ENCODE results near the gene ECM1. TPM values are rescaled to one million over a fixed set of nuclear protein-coding genes. Genes with fewer than 3 reads are reported as not detected.

Gene ECM1
- total RNA-seq, 1 experiment from 2014 or later, result 139 TPM

GRCh38 chr1:150512846-150513245, 4.9 kb downstream of the ECM1 start:
- no peak for DNase-seq (ENCODE audit: low read depth)

DNA sequence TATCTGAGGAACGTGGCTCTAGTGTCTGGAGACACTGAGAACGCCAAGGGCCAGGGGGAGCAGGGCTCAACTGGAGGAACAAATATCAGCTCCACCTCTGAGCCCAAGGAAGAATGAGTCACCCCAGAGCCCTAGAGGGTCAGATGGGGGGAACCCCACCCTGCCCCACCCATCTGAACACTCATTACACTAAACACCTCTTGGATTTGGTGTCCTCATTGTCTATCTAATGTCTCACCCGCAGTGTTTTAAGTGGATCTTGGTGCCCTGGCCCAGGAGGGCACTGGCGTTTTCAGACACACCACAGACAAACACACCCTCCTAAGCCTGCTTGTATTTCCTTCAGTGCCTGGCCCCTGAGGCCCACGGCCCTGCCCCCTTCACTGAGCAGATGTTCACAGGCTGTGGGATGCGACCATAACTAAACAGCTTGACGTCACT, 5.5 kb downstream of the ECM1 start:
- DNase-seq (ENCODE audit: low read depth), result peak; percentile 45

DNA sequence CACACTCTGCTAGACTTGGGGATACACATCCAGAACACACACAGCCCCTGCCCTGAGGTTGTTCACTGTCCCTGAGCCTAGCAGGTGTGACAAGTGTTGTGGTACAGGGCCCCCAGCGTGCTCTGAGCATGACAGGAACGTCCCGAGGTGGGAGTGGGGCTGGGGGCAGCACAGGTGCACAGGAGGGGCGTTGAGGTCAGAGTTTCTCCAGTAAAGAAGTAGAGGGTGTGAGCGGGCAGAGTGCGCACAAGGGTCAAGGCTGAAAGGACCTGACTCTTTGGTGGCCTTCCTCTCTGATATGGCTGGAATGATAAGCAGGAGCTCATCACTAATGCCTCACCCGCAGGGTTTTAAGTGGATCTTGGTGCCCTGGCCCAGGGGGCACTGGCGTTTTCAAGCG, 6.4 kb downstream of the ECM1 start:
- DNase-seq (ENCODE audit: low read depth), result no peak

- DNase-seq (ENCODE audit: low read depth), result no peak
Measured at GRCh38 chr1:150514913-150515327, 7.0 kb downstream of the ECM1 start.

DNA sequence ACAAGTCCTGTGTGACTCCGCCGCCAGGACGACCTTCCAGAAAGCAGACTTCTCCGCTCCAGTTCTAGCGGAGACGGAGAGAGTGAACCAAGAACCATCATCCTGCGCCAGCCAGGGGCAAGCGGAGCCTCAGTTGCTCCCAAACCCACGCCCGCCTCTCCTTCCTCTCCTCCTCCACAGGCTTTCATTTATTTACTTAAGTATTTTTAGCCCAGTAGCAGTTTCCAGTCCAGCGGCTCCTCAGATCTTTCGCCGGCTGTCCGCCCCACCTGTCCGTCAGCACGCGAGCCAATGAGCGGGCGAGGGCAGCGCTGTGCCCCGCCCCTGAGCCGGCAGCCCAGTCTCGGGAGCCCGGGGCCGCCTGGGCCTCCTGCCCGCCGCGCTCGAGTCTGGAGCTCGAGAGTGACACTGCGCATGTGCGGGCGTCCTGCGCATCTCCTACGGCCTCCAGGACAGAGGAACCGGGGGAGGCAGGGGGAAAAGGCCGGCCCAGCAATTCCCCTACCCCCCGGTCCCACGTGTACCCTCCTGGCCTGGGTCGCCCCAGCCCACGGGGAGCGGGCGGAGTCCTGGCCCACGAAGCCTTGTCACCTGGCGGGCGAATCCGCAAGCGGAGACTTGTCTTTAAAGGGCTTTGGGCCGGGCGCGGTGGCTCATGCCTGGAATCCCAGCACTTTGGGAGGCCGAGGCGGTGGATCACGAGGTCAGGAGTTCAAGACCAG, 7.6 kb downstream of the ECM1 start, which contains the start of gene FALEC:
TSS of gene FALEC (plus strand) at position 425 of the 722 bp plus-strand sequence.
- DNase-seq (ENCODE audit: low read depth), result peak; percentile 94

- DNase-seq (ENCODE audit: low read depth), result no peak
Measured at GRCh38 chr1:150516050-150516591, 8.2 kb downstream of the ECM1 start.

DNA sequence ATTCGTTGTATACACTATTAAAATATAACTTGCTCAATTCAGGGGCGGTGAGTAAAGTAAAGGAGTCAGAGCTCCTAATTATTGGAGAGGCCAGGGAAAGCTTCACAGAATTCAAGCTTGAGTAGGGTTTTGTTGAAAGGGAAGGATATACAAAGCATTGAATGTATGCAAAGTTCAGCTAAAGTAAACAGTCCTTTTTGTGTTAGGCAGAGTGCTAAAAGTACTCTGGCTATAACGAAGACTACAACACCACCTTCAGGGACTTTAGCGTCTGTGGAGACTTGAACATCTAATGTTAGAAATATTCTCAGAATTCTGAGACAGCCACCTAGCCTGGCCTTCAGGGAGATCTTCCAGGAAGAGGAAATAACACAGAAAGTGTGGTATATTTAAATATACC, 8.7 kb downstream of the ECM1 start:
- no peak for DNase-seq (ENCODE audit: low read depth)

- no peak for DNase-seq (ENCODE audit: low read depth)
Measured at GRCh38 chr1:150521196-150521968, 13.5 kb downstream of the ECM1 start.

DNA sequence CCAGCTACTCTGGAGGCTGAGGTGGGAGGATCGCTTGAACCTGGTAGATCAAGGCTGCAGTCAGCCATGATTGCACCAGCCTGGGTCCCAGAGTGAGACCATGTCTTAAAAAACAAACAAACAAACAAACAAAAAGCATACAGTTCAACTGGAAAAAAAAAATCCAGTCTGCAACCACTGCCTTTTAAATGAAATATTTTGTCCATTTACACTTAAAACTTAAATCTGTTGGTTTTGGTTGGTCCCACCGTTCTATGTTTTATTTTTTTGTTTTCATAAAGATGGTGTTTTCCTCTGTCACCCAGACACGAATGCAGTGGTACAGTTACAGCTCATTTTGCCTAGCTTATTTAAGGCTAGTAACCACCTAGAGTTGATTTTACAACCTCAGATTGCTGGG, 17.4 kb downstream of the ECM1 start:
- no peak for DNase-seq (ENCODE audit: low read depth)

- DNase-seq (ENCODE audit: low read depth), result no peak
Measured at GRCh38 chr1:150528196-150528595, 20.3 kb downstream of the ECM1 start.

DNA sequence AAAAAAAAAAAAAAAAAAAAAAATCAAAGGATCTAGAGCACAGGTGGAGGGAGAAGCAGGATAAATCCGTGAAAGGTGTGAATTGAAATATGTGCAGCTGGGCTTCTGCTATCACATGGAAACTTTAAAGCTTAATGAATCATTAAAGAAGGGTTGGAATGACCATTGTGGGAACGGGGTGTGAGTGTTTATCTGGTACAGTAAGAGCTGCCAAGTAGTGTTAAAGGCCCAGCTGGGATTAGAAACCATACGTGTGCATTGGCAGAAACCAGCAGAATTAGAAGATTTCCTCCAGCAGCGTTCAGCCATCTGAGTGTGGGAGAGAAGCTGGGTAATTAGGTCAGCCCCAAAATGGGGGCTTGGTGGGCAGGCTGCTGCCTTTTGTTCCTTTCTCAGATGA, 21.1 kb downstream of the ECM1 start:
- peak; percentile 31 for DNase-seq (ENCODE audit: low read depth)

- no peak for DNase-seq (ENCODE audit: low read depth)
Measured at GRCh38 chr1:150530491-150531159, 22.7 kb downstream of the ECM1 start.

- no peak for DNase-seq (ENCODE audit: low read depth)
Measured at GRCh38 chr1:150532860-150533259, 25.0 kb downstream of the ECM1 start.

DNA sequence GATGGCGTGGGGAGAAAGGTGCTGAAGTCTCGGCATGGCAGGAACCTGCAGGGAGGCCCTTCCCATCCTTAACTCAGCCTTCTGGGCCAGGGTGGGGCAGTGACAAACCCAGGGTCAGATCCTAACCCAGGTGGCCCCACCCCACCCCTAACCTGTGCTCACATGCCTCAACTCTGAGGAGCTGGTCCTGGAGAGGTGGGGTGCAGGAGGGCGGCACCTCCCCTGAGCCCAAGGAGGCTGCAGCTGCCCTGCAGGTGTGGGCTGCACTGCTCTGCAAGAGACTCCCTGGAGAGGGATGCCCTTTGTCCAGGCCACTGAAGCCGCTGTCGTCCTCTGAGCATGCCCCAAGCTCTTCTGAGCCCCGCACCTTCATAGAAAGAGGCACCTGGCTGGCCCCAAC, 26.1 kb downstream of the ECM1 start:
- DNase-seq (ENCODE audit: low read depth), result no peak

DNA sequence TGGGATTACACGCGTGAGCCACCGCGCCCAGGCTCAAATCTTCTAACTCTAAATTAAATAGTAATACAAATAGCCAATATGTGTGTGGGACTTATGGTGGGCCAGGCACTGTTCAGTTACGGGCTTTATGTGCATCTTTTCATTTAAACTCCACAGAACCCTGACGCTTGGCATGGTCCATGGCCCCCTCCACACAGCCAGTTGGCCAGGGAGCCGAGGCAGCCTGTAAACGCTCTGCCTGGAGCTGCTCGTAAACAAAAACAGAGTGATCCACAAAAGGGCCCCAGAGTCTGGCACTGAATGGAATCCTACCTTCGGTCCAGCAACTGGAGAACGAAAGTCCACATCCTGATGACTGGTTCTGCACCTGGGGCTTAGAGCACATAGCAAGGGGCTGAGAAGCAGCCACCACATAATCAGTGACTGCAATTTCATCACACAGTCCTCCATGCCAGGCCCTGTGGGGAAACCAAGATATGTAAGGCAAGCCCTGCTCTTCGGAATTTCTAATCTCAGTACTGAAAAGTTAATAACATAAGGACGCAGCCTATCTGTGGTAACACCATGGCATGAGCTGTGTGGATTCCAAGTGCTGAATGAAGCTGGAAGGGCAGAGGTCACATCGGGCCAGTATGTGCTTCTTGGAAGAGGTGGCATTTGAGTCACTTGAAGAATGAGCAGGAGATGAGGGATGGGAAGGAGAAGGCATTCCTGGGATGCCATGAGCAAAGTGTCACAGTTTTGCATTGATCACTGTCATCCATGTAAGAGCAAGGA, 27.8 kb downstream of the ECM1 start:
- DNase-seq (ENCODE audit: low read depth), result peak; percentile 42

GRCh38 chr1:150536836-150537731, 29.2 kb downstream of the ECM1 start:
- DNase-seq (ENCODE audit: low read depth), result no peak

- DNase-seq (ENCODE audit: low read depth), result peak; percentile 32
Measured at GRCh38 chr1:150537732-150538684, 30.1 kb downstream of the ECM1 start.

- DNase-seq (ENCODE audit: low read depth), result no peak
Measured at GRCh38 chr1:150543500-150544143, 35.7 kb downstream of the ECM1 start.

DNA sequence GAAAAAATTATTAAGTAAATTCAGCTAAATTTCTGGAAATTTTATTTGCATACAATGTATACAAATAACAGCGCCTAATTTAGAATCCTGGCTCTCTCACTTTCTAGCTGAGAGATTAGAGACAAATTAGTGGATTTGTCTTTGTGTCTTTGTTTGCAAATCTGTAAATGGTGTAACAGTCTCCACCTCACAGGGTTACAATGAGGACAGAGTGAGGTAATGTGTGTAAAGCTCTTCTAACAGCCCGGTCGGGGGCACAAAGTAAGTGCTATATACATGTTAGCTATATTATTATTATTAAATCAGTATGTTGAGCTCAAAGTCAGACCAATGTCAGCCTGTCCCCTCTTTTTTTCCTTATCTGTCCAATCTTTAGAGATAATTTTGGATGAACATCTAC, 36.3 kb downstream of the ECM1 start:
- DNase-seq (ENCODE audit: low read depth), result no peak

All from RPMI7951 (cell line).